Retinal pigment epithelial cell (primary cell): Measurements from ENCODE around the gene EYS.
"Not testable (repeated sequence)": the region's sequence is repeated elsewhere in the genome, so short reads cannot be mapped to it uniquely, and the experiment has no call there.

Source experiments
- DNase-seq: peaks from one replicate; pipeline ENCODE4 v3.0.0-alpha.2; 2010; ENCODE audit warnings: low read depth
- H3K4me3 ChIP-seq: 2 replicates; pipeline ENCODE4 v1.5.1; 2011; ENCODE audit warnings: mild to moderate bottlenecking, low read length, control low read depth, moderate library complexity
- TF ChIP-seq, protein P1 (sequence below): conservative IDR thresholded peaks from 2 replicates; pipeline ENCODE4 v1.5.1; 2011; ENCODE audit warnings: low read depth, low read length, control low read depth, inconsistent platforms

Gene EYS

DNA sequence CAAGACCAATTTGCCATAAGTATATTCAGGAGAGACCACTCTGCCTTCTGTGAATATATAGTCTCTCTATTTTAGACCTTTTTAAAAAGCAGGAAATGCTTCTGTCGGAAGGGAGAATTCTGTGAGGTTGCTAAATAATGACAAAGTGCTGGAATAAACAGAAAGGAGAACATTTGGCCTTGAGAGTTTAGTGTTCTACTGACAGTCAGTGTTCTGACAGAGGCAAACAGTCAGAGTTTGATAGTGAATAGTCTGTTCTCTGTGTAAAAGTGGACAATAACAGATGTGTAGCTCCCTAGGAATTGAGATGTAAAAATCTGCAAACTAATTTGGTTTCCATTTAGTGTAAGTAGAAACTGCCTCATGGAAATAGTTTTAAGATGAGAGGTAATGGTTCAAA lies 1850.8 kb downstream of the EYS start:
- TF ChIP-seq, protein P1, sequence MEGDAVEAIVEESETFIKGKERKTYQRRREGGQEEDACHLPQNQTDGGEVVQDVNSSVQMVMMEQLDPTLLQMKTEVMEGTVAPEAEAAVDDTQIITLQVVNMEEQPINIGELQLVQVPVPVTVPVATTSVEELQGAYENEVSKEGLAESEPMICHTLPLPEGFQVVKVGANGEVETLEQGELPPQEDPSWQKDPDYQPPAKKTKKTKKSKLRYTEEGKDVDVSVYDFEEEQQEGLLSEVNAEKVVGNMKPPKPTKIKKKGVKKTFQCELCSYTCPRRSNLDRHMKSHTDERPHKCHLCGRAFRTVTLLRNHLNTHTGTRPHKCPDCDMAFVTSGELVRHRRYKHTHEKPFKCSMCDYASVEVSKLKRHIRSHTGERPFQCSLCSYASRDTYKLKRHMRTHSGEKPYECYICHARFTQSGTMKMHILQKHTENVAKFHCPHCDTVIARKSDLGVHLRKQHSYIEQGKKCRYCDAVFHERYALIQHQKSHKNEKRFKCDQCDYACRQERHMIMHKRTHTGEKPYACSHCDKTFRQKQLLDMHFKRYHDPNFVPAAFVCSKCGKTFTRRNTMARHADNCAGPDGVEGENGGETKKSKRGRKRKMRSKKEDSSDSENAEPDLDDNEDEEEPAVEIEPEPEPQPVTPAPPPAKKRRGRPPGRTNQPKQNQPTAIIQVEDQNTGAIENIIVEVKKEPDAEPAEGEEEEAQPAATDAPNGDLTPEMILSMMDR: no peak
- DNase-seq: no peak
- H3K4me3 ChIP-seq: no peak overlapping the region

DNA sequence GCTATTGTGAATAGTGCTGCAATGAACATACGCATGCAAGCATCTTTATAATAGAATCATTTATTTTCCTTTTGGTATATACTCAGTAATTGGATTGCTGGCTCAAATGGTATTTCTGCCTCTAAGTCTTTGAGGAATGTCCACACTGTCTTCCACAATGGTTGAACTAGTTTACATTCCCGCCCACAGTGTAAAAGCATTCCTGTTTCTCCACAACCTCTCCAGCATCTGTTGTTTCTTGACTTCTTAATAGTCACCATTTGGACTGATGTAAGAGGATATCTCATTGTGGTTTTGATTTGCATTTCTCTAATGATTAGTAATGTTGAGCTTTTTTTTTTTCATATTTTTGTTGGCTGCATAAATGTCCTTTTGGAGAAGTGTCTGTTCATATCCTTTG lies 1862.7 kb downstream of the EYS start:
- TF ChIP-seq, protein P1: no peak
- DNase-seq: no peak
- no peak overlapping the region for H3K4me3 ChIP-seq

DNA sequence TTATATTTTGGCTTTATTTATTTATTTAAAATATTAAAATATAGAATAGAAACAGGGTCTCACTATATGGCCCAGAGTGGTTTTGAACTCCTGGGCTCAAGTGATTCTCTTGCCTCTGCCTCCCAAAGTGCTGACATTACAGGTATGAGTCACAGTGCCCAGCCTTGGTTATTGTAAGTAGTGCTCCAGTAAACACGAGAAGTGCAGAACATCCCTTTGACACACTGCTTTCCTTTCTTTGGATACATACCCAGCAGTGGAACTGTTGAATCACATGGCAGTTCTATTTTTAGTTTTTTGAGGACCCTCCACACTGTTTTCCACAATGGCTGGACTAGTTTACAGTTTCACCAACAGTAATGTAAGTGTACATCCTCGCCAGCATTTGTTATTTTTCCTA lies 1867.5 kb downstream of the EYS start:
- H3K4me3 ChIP-seq: no peak overlapping the region
- DNase-seq: no peak
- TF ChIP-seq, protein P1: no peak

DNA sequence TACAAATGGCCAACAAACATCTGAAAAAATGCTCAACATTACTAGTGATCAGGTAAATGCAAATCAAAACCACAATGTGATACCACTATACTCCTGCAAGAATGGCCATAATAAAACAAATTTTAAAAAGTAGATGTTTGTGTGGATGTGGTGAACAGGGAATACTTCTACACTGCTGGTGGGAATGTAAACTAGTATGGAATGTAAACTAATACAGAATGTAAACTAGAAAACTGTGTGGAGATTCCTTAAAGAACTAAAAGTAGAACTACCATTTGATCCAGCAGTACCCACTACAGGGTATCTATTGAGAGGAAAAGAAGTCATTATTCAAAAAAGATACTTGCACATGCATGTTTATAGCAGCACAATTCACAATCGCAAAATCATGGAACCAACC lies 1878.3 kb downstream of the EYS start:
- not testable (repeated sequence) for H3K4me3 ChIP-seq, DNase-seq

DNA sequence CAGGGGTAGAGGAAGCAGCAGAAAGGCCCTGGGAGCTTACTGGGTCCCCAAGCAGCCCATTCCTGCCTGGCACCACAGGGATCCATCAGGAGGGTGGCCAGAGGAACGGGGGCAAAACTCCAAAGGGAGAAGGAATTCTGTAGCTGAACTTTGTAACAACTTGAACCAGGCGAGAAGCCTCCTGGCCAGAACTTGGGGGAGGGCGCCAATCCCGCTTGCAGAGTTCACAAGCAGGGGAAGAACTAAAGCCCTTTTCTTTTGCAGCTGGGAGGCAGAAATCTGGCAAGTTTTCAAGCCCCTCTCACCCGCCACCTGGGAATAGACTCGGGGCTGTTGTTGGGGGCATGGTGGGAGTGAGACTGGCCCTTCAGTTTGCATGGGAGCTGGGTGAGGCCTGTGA lies 1882.3 kb downstream of the EYS start:
- TF ChIP-seq, protein P1: no peak
- DNase-seq: no peak
- H3K4me3 ChIP-seq: no peak overlapping the region

DNA sequence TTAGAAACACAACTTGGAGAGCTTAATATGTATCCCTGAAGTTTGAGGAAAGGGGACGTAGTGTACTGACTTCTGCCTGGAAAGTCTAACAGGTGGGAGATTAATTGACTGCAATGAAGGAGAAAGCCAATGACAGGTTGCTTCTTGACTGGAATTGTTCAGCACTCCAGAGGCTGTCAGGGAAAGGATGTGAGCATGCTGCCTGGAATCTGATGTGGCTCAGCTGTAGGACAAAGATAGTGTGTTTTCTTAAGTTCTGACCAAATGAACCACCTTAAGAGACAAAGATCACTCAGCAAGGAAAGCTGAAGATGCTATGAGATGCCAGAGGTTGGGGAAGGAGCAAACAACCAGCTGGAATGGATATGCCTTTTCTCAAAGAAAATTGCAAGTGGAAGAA lies 1885.6 kb downstream of the EYS start:
- no peak for DNase-seq
- TF ChIP-seq, protein P1: no peak
- no peak overlapping the region for H3K4me3 ChIP-seq

DNA sequence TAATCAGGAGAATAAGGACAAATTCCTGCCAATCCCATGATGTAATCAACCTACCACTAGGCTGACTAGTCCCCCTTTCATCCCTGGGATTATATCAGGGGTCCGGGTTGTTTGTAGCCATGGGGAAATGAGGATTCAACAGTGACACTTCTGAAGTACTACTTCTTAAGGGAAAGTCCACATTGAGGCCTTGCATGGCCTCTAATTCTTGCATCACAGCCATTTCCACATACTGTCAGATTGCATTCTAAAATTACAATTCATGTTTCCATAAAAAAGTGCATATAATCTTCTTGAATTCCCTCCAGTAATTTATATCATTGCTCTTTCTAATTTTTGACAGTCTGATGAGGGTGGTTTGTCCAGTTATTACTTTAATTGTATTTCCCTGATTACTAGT lies 1887.2 kb downstream of the EYS start:
- H3K4me3 ChIP-seq: no peak overlapping the region
- DNase-seq: no peak
- TF ChIP-seq, protein P1: no peak

DNA sequence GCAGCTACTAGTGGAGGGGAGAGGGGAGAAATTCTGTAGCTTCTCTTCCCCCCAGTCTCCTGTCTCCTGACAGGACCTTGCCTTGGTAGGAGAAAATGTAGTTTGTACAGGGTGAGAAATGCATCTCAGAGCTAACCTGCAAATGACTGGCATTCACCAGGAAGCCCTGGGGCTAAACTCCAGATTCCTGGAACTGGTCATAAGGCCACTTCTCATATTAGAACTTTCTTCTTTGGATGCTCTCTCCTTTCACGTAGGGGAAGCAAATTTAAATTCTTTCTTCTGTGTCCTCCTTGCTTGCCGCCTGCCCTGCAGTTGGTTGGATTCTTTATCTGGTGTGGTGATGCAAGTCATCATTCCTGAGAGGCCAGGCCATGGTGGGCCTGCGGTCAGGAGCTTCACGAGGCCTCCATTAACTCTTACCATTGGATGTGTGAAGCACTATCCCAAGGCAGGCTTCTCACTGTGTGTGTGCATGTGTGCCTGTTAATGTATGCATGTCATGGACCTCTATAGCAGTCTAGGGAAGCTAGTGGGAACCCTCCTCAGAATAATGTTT lies 1889.5 kb downstream of the EYS start:
- H3K4me3 ChIP-seq: no peak overlapping the region
- TF ChIP-seq, protein P1: no peak
- no peak for DNase-seq
